Right lobe of liver (tissue), 4 donors: ENCODE results near the gene NPHP1.
"Not testable (repeated sequence)": the region's sequence is repeated elsewhere in the genome, so short reads cannot be mapped to it uniquely, and the experiment has no call there.

Experiments used
- CTCF ChIP-seq, 4 donors: fragments of 200-600 bp in 3 of 4; fragments of 450-650 bp in 1 of 4; IDR thresholded peaks; one replicate each; pipeline versions ENCODE4 v1.5.1 to v1.8.0; 2016 to 2022; ENCODE audit warnings: antibody characterized with exemption in 4 of 4, mild to moderate bottlenecking in 2 of 4
- POLR2A ChIP-seq: fragments of 450-650 bp; IDR thresholded peaks from one replicate; pipeline ENCODE4 v1.6.1; 2017; ENCODE audit warnings: antibody characterized with exemption, mild to moderate bottlenecking
- donor health status: DM: no; HTN: no; CAD: no.
- donor health status: DM: no; HTN: no; CAD: no.
- donor health status: DM: no; HTN: yes; CAD: no.

- TF ChIP-seq POLR2A; CTCF (IDR thresholded peaks at IDR 0.05): not testable (repeated sequence)
Measured at GRCh38 chr2:110248081-110248795, 43.4 kb upstream of the NPHP1 start.
